COR-L47 (cell line): ENCODE results near the gene VWC2L.

Experiments
- DNase-seq: peaks from one replicate; lab custom pipeline; 2025; lab: John Stamatoyannopoulos, UW

VWC2L gene

GRCh38 chr2:214593727-214594126 is 182.9 kb downstream of the VWC2L start:
- DNase-seq: no peak

GRCh38 chr2:214601852-214602633 is 191.2 kb downstream of the VWC2L start:
- no peak for DNase-seq

DNA sequence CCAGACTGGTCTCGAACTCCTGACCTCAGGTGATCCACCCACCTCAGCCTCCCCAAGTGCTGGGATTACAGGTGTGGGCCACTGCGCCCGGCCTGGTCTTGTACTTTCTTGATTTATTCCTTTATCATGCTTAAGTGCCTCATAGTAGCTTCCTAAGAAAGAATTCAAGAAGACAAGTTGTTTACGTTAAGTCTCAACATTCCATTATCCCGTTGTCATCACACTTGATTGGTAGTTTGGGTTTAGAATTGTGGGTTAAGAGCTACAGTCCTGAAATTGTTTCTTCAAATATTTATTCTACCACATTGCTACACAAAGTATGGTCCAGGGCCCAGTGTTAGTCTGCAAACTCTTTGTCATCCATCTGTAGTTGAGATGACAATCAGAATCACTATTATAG is 194.0 kb downstream of the VWC2L start:
- DNase-seq: no peak

- no peak for DNase-seq
Observed at GRCh38 chr2:214607051-214607450, 196.2 kb downstream of the VWC2L start.

GRCh38 chr2:214611015-214611414 is 200.2 kb downstream of the VWC2L start:
- no peak for DNase-seq

DNA sequence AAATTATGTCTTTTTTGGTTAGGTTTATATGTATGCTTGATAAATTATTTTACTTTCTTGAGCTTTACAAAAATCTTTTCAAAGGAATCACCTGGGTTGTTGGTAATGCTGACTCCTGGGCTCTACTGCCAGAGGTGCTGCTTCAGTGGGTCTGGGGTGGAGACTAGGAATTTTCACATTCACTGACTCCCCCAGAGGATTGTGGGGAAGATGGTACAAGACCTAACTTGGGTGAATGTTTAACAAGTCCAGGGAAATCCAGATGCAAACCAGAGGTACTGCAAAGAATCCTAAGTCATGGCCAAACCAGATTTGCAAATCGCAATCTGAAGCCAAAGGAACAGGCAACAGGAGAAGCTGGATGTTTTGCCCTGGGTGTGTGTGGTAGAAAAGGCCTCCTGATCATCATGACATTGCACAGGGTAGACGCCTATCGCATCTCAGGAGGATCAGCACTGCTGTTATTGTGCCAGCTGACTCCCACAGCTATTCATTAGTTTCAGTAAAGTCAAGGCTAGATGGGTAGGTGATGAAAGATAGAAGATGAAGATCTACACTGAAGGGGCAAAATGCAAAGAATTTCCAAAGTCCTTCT is 213.4 kb downstream of the VWC2L start:
- no peak for DNase-seq

DNA sequence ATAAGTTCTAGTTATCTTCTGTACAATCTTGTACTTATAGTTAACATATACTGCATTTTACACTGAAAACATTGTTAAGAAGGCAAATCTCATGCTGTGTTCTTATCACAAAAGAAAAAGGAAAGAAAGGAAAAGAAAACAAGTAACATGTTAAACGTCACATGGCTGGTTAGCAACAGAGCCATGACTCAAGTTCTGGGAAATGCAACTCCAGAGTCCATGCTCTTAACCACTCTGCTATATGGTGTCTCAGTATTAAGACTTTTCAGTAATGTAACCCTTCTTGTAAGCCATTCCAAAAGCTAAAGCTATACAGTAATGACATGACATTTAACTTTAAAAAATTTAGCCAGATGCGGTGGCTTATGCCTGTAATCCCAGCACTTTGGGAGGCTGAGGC is 217.2 kb downstream of the VWC2L start:
- no peak for DNase-seq
